Camera-type eye (tissue), 1 donor: ENCODE results near the gene TIMM8B. TPM values are rescaled to one million over a fixed set of nuclear protein-coding genes. Genes with fewer than 3 reads are reported as not detected.

Experiments used
- total RNA-seq: library from RNA; depleted of rRNA; stranded (reverse); fragments of >200 nt; gene quantifications from one replicate; pipeline ENCODE4 v1.2.3, GENCODE V29; 2014

TIMM8B gene, protein sequence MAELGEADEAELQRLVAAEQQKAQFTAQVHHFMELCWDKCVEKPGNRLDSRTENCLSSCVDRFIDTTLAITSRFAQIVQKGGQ
- total RNA-seq = 48.8 TPM

GRCh38 chr11:112086422-112087191 is at the start of gene TIMM8B, which contains the start of gene SDHD:
Gene TIMM8B, minus strand, starts transcription at chr11:112086756. Its CDS starts 33 bp downstream, at chr11:112086723.
Gene SDHD, plus strand, starts transcription at chr11:112086873. Its CDS starts 35 bp downstream, at chr11:112086908.

GRCh38 chr11:112073941-112074811 is 12.4 kb downstream of the TIMM8B start, which contains the start of the genes NKAPD1 and PIH1D2:
Gene NKAPD1, plus strand, starts transcription at chr11:112074299. Its CDS starts 1,276 bp downstream, at chr11:112075575.
Gene PIH1D2, minus strand, starts transcription at chr11:112074017. Its CDS starts 843 bp downstream, at chr11:112073174.

Other genes starting within 250 kb of the TIMM8B start
- gene ALG9, start 215.2 kb downstream of the TIMM8B start, total RNA-seq = 67.5 TPM
- 4.9 TPM for gene FDXACB1, start 207.6 kb downstream of the TIMM8B start, total RNA-seq
- 14.3 TPM for gene CFAP68, start 207.2 kb downstream of the TIMM8B start, total RNA-seq
- 492 TPM for gene CRYAB, start 175.0 kb downstream of the TIMM8B start, total RNA-seq
- 1.9 TPM for gene HSPB2, start 174.0 kb downstream of the TIMM8B start, total RNA-seq
- gene C11orf52, start 167.8 kb downstream of the TIMM8B start, total RNA-seq = 1.3 TPM
- 53.6 TPM for gene DIXDC1, start 149.4 kb downstream of the TIMM8B start, total RNA-seq
- gene DLAT, start 61.3 kb downstream of the TIMM8B start, total RNA-seq = 35.1 TPM
- gene PIH1D2, start 12.7 kb downstream of the TIMM8B start, total RNA-seq = 5.9 TPM
- 31.3 TPM for gene NKAPD1, start 12.5 kb downstream of the TIMM8B start, total RNA-seq
- 70.3 TPM for gene SDHD, start 117 bp upstream of the TIMM8B start, total RNA-seq
- gene IL18, start 77.3 kb upstream of the TIMM8B start, total RNA-seq = 4.4 TPM
- 0.93 TPM for gene TEX12, start 80.6 kb upstream of the TIMM8B start, total RNA-seq
- gene BCO2, start 88.8 kb upstream of the TIMM8B start, total RNA-seq = 16.1 TPM
- 34.7 TPM for gene PTS, start 139.7 kb upstream of the TIMM8B start, total RNA-seq
- not detected for gene PLET1, start 174.1 kb upstream of the TIMM8B start, total RNA-seq